Stimulated activated CD4-positive, alpha-beta T cell treated with anti-CD3 and anti-CD28 coated beads, Interleukin-2, amount 100 ng/mL, for 48 hours (primary cell): Measurements from ENCODE around the gene ANO6.

Experiments
- DNase-seq, 2 donors: peaks; one replicate each; pipeline ENCODE4 v3.0.0-alpha.2; 2020

The ANO6 gene

GRCh38 chr12:45284096-45284901 lies 68.4 kb downstream of the ANO6 start:
- no peak for DNase-seq

- no peak for DNase-seq
Observed at GRCh38 chr12:45285717-45286116, 69.8 kb downstream of the ANO6 start.

GRCh38 chr12:45286621-45287020 lies 70.7 kb downstream of the ANO6 start:
- no peak for DNase-seq

GRCh38 chr12:45289245-45290215 lies 73.6 kb downstream of the ANO6 start:
- no peak for DNase-seq

- no peak for DNase-seq
Observed at GRCh38 chr12:45290216-45290605, 74.3 kb downstream of the ANO6 start.

GRCh38 chr12:45291518-45291917 lies 75.6 kb downstream of the ANO6 start:
- DNase-seq, result no peak

- no peak for DNase-seq
Observed at GRCh38 chr12:45292486-45293195, 76.7 kb downstream of the ANO6 start.

- DNase-seq, result no peak
Observed at GRCh38 chr12:45294906-45295305, 79.0 kb downstream of the ANO6 start.

- DNase-seq, result no peak
Observed at GRCh38 chr12:45296046-45296586, 80.2 kb downstream of the ANO6 start.

GRCh38 chr12:45298047-45298446 lies 82.2 kb downstream of the ANO6 start:
- no peak for DNase-seq

- no peak for DNase-seq
Observed at GRCh38 chr12:45298721-45299692, 83.1 kb downstream of the ANO6 start.

GRCh38 chr12:45302621-45303369 lies 86.9 kb downstream of the ANO6 start:
- DNase-seq, result no peak

GRCh38 chr12:45303945-45304344 lies 88.0 kb downstream of the ANO6 start:
- DNase-seq, result no peak

- no peak for DNase-seq
Observed at GRCh38 chr12:45304514-45305178, 88.8 kb downstream of the ANO6 start.

- DNase-seq, result no peak
Observed at GRCh38 chr12:45305907-45306306, 90.0 kb downstream of the ANO6 start.

GRCh38 chr12:45309836-45310626 lies 94.1 kb downstream of the ANO6 start:
- DNase-seq, result no peak

- no peak for DNase-seq
Observed at GRCh38 chr12:45310627-45310968, 94.7 kb downstream of the ANO6 start.

GRCh38 chr12:45312012-45312411 lies 96.1 kb downstream of the ANO6 start:
- no peak for DNase-seq

- no peak for DNase-seq
Observed at GRCh38 chr12:45314770-45315169, 98.9 kb downstream of the ANO6 start.

GRCh38 chr12:45315462-45315861 lies 99.6 kb downstream of the ANO6 start:
- DNase-seq, result no peak
